T-cell (primary cell): ENCODE measurements around the gene IGLON5. TPM values are rescaled to one million over a fixed set of nuclear protein-coding genes. Genes with fewer than 3 reads are reported as not detected.

Experiments
- ATAC-seq, 4 experiments: fragments of 200-7000 bp in 3 of 4; fragments of 150-1000 bp in 1 of 4; cut with Tn5 transposase; replicated peaks in 1 of 4; 1 replicate in 3 of 4; 2 replicates in 1 of 4; pipeline ENCODE4 v1.10.0; 2021; ENCODE audit warnings: moderate library complexity in 3 of 4, mild to moderate bottlenecking in 2 of 4, moderate number of reproducible peaks in 1 of 4
- CTCF ChIA-PET, 2 donors: fragments of 300-600 bp; sonication (Branson Sonifier 250); formaldehyde crosslinking; loops; one replicate each; lab custom pipeline; 2022; ENCODE audit warnings: antibody characterized with exemption in 2 of 2; lab: Charles Lee
- POLR2A ChIA-PET, 2 donors: fragments of 300-600 bp; sonication (Branson Sonifier 250); formaldehyde crosslinking; loops; one replicate each; lab custom pipeline; 2022; ENCODE audit warnings: antibody characterized with exemption in 2 of 2; lab: Charles Lee
- DNase-seq, 35 experiments: peaks; one replicate each; pipeline versions ENCODE4 v3.0.0 to v3.0.0-alpha.2; 2013 to 2023
- H3K27ac ChIP-seq: one replicate; pipeline ENCODE4 v1.5.1; 2013; ENCODE audit warnings: low read length
- H3K27me3 ChIP-seq, 2 experiments: replicated peaks in 1 of 2; 1 replicate in 1 of 2; 2 replicates in 1 of 2; pipeline versions ENCODE4 v1.6.1 to v1.7.0; 2013; ENCODE audit warnings: low read length in 1 of 2, mixed read lengths in 1 of 2; ENCODE audit not compliant: control insufficient read depth in 2 of 2, insufficient read depth in 2 of 2; ENCODE audit errors: extremely low read depth in 1 of 2
- H3K36me3 ChIP-seq, 2 donors: 1 replicate in 1 of 2; 2 replicates in 1 of 2; pipeline versions ENCODE4 v1.6.1 to v1.7.0; 2013; ENCODE audit warnings: low read length in 1 of 2; ENCODE audit not compliant: control insufficient read depth in 2 of 2, insufficient read depth in 1 of 2; ENCODE audit errors: extremely low read depth in 1 of 2
- H3K4me1 ChIP-seq, 2 experiments: 1 replicate in 1 of 2; 2 replicates in 1 of 2; pipeline versions ENCODE4 v1.6.1 to v1.7.0; 2013; ENCODE audit warnings: low read length in 2 of 2, mixed read lengths in 1 of 2; ENCODE audit not compliant: insufficient read depth in 2 of 2, control insufficient read depth in 1 of 2; ENCODE audit errors: extremely low read depth in 1 of 2
- H3K4me3 ChIP-seq, 2 donors: 1 replicate in 1 of 2; 2 replicates in 1 of 2; pipeline versions ENCODE4 v1.5.1 to v1.7.0; 2013; ENCODE audit warnings: mild to moderate bottlenecking in 2 of 2, low read length in 1 of 2, moderate library complexity in 1 of 2; ENCODE audit not compliant: control insufficient read depth in 1 of 2; ENCODE audit errors: extremely low read depth in 1 of 2
- H3K9me3 ChIP-seq: 2 replicates; pipeline ENCODE4 v1.7.0; 2013
- H3K27ac Mint-ChIP-seq, 2 donors: one replicate each; pipeline ENCODE4 v1.8.0; 2020 to 2021; ENCODE audit warnings: mild to moderate bottlenecking in 2 of 2, mixed read lengths in 2 of 2
- H3K27me3 Mint-ChIP-seq, 2 donors: one replicate each; pipeline ENCODE4 v1.8.0; 2021 to 2022; ENCODE audit warnings: mixed read lengths in 2 of 2
- H3K36me3 Mint-ChIP-seq: one replicate; pipeline ENCODE4 v1.8.0; 2021; ENCODE audit warnings: mixed read lengths
- H3K4me1 Mint-ChIP-seq, 3 donors: one replicate each; pipeline ENCODE4 v1.8.0; 2020 to 2022; ENCODE audit warnings: mixed read lengths in 3 of 3, mild to moderate bottlenecking in 1 of 3
- H3K4me3 Mint-ChIP-seq, 3 donors: one replicate each; pipeline ENCODE4 v1.8.0; 2020 to 2022; ENCODE audit warnings: mild to moderate bottlenecking in 3 of 3, mixed read lengths in 3 of 3, moderate library complexity in 3 of 3
- H3K9me3 Mint-ChIP-seq, 3 donors: one replicate each; pipeline ENCODE4 v1.8.0; 2020 to 2022; ENCODE audit warnings: mixed read lengths in 3 of 3
- WGBS: methylation state at CpG from one replicate; pipeline ENCODE4 v1.1.5; 2013; ENCODE audit warnings: missing lambda C conversion rate; ENCODE audit not compliant: insufficient coverage; 5-methylcytosine and 5-hydroxymethylcytosine counted together
- total RNA-seq, 35 experiments: library from RNA in 6 of 35; stranded (reverse) in 6 of 35; fragments of 120-200 nt in 1 of 35; gene quantifications; one replicate each; pipeline versions ENCODE4 v1.2.1 to v1.2.4 and lab custom pipeline; 2013 to 2026

IGLON5 gene
- total RNA-seq, 5 donors from 2014 or later (not counting 1 experiment from before 2014, with no cell fraction given) = 0.10 TPM; not detected in 4

GRCh38 chr19:51365211-51365964 is 53.9 kb downstream of the IGLON5 start:
- H3K27ac ChIP-seq = peak overlapping the region; percentile 76
- peak in 5 of 35 experiments; percentile 8 to 52 (median 16) for DNase-seq
- Mint-ChIP-seq H3K27me3 (no peaks in the 10 kb centered on the region), H3K4me1 (peaks cover 51 to 66% (median 62%) of the 10 kb centered on the region in 3 donors), H3K27ac (peak overlapping the region; percentile 93 to 97), H3K9me3 (no peaks in the 10 kb centered on the region), H3K36me3 (no peaks in the 10 kb centered on the region), H3K4me3 (peak overlapping the region; percentile 96 to 98 (median 96))
- peak in 3 of 4 experiments; percentile 11 to 26 (median 12) for ATAC-seq
- H3K36me3 ChIP-seq = no peaks in the 10 kb centered on the region
- no peaks in the 10 kb centered on the region for H3K9me3 ChIP-seq
- peaks cover 4 to 71% of the 10 kb centered on the region in 2 experiments for H3K4me1 ChIP-seq
- peak overlapping the region; percentile 87 for H3K4me3 ChIP-seq
- H3K27me3 ChIP-seq = no peaks in the 10 kb centered on the region
- 56% methylated on average over 7 of the region's 10 CpGs for WGBS
- POLR2A ChIA-PET = no interaction called here
- CTCF ChIA-PET = interaction anchor here in 1 of 2 donors (1.6 kb wide), 1 partner anchor 26 kb away, joined by 4 read pairs; no protein-coding TSS in a partner anchor

DNA sequence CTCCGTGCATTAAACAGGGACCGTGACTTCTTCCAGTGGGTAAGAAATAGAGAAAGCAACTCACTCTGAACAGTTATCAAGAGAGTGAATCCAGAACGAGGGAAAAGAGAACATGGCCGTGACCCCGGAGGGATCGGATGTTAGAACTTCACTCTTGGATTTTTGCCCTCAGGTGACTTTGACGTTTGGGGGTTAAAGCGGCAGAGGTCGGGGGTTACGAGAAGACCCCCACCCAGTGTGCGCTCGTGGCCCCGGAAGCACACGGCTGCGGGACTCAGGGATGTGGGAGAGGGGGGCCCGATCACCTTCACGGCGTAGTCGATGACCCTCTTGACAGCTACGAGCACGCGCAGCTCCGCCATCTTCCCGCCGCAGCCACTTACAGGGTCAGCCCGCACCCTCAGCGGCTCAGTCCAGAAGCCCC is 54.5 kb downstream of the IGLON5 start, which contains the start of gene ETFB:
Gene ETFB, minus strand, starts transcription at position 424 of the 424 bp plus-strand sequence. Its CDS starts 62 bp downstream, at position 362.
- peaks cover 53 to 72% (median 65%) of the 10 kb centered on the region in 3 donors for H3K4me1 Mint-ChIP-seq
- Histone ChIP-seq H3K27ac (peak within 1 kb of the TSS; percentile 76), H3K36me3 (no peaks in the 10 kb centered on the region), H3K9me3 (no peaks in the 10 kb centered on the region), H3K4me3 (peak within 1 kb of the TSS; percentile 87), H3K4me1 (peaks cover 4 to 77% of the 10 kb centered on the region in 2 experiments), H3K27me3 (no peaks in the 10 kb centered on the region)
- ChIA-PET POLR2A (no interaction called here), CTCF (interaction anchor here in 1 of 2 donors (1.6 kb wide), 1 partner anchor 27 kb away, joined by 4 read pairs; no protein-coding TSS in a partner anchor)
- H3K4me3 Mint-ChIP-seq = peak within 1 kb of the TSS; percentile 96 to 98 (median 96)
- DNase-seq (peak in 1 of 35 experiments; percentile 12), ATAC-seq (no peak)
- no peaks in the 10 kb centered on the region for H3K27me3 Mint-ChIP-seq
- H3K27ac Mint-ChIP-seq = peak within 1 kb of the TSS; percentile 93 to 97
- H3K9me3 Mint-ChIP-seq = no peaks in the 10 kb centered on the region
- H3K36me3 Mint-ChIP-seq = no peaks in the 10 kb centered on the region
- 0% methylated on average over 20 of the region's 27 CpGs for WGBS

GRCh38 chr19:51366389-51367254 is 55.2 kb downstream of the IGLON5 start:
- H3K36me3 ChIP-seq = no peaks in the 10 kb centered on the region
- Mint-ChIP-seq H3K4me1 (peaks cover 60 to 78% (median 71%) of the 10 kb centered on the region in 3 donors), H3K9me3 (no peaks in the 10 kb centered on the region), H3K27me3 (no peaks in the 10 kb centered on the region), H3K4me3 (peak overlapping the region; percentile 96 to 98 (median 96)), H3K27ac (peak overlapping the region; percentile 93 to 97), H3K36me3 (no peaks in the 10 kb centered on the region)
- H3K27me3 ChIP-seq = no peaks in the 10 kb centered on the region
- H3K27ac ChIP-seq = peak overlapping the region; percentile 76
- peak overlapping the region; percentile 87 for H3K4me3 ChIP-seq
- CTCF ChIA-PET = interaction anchor here in 1 of 2 donors (1.4 kb wide), 1 partner anchor 29 kb away, joined by 4 read pairs; no protein-coding TSS in a partner anchor
- POLR2A ChIA-PET = no interaction called here
- ATAC-seq (peak; percentile 64 to 72 (median 66)), DNase-seq (peak; percentile 75 to 93 (median 88))
- H3K9me3 ChIP-seq = no peaks in the 10 kb centered on the region
- WGBS = 0% methylated on average over 40 of the region's 54 CpGs
- H3K4me1 ChIP-seq = peaks cover 4 to 83% of the 10 kb centered on the region in 2 experiments

- Histone ChIP-seq H3K27ac (peak overlapping the region; percentile 76), H3K36me3 (no peaks in the 10 kb centered on the region), H3K4me3 (peak overlapping the region; percentile 87), H3K27me3 (no peaks in the 10 kb centered on the region), H3K4me1 (peaks cover 8 to 87% of the 10 kb centered on the region in 2 experiments), H3K9me3 (no peaks in the 10 kb centered on the region)
- peak in 2 of 35 experiments; percentile 21 to 50 for DNase-seq
- H3K36me3 Mint-ChIP-seq = no peaks in the 10 kb centered on the region
- H3K4me3 Mint-ChIP-seq = peak overlapping the region; percentile 96 to 98 (median 96)
- WGBS = 0% methylated on average over 9 of the region's 15 CpGs
- POLR2A ChIA-PET = no interaction called here
- peak overlapping the region; percentile 93 to 97 for H3K27ac Mint-ChIP-seq
- CTCF ChIA-PET = interaction anchor here in 1 of 2 donors (0.7 to 1.4 kb wide), 3 partner anchors 12 to 28 kb away, joined by 4 to 5 read pairs (median 5); no protein-coding TSS in a partner anchor
- ATAC-seq = no peak
- peaks cover 64 to 79% (median 74%) of the 10 kb centered on the region in 3 donors for H3K4me1 Mint-ChIP-seq
- no peaks in the 10 kb centered on the region for H3K9me3 Mint-ChIP-seq
- no peaks in the 10 kb centered on the region for H3K27me3 Mint-ChIP-seq
Measured at GRCh38 chr19:51367255-51367564, 55.8 kb downstream of the IGLON5 start.

DNA sequence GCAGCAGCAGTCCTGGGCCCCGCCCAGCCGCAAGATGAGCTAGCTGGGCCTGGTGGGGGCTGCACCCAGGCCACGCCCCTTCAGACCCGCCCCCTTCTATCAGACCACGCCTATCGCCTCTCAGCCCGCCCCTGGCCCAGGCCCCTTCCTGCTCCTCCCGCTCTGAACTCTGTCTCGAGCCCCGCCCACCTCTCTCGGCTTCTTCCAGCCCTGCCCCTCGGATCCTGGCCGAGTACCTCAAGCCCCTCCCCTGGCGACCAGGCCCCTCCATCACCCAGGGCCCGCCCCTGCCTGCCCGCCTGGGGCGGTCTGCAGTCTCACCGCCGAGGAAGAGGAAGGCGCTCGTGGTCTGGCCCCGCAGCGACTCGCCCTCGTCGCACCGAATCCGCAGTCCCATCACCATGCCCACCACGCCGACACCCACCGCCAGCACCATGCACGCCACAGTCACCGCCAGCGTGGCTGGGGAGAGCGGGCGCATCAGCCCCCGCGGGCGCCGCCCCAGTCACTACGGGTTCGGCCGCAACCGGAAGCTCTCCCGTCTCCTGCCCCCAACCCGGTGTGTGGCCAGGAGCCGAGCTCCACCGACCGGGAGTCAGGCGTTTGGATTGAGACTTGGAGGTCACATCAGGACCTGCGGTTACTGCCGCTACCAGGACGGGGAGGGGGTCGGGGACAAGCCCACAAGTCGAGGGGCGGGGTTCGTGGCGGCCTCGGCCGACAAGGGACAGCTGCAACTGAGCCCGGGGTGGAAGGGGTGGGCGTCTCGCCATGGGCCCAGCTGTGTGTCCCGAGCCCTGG is 56.3 kb downstream of the IGLON5 start:
- H3K4me3 ChIP-seq = peak overlapping the region; percentile 87
- Mint-ChIP-seq H3K36me3 (no peaks in the 10 kb centered on the region), H3K4me3 (peak overlapping the region; percentile 96 to 98 (median 96)), H3K9me3 (no peaks in the 10 kb centered on the region), H3K27me3 (no peaks in the 10 kb centered on the region), H3K4me1 (peaks cover 66 to 79% (median 75%) of the 10 kb centered on the region in 3 donors), H3K27ac (peak overlapping the region; percentile 93 to 97)
- ChIA-PET CTCF (interaction anchor here in 1 of 2 donors (0.7 to 1.4 kb wide), 3 partner anchors 13 to 28 kb away, joined by 4 to 5 read pairs (median 5); no protein-coding TSS in a partner anchor), POLR2A (no interaction called here)
- no peaks in the 10 kb centered on the region for H3K27me3 ChIP-seq
- no peaks in the 10 kb centered on the region for H3K36me3 ChIP-seq
- H3K9me3 ChIP-seq = no peaks in the 10 kb centered on the region
- peaks cover 12 to 87% of the 10 kb centered on the region in 2 experiments for H3K4me1 ChIP-seq
- ATAC-seq = peak; percentile 77 to 83 (median 80)
- DNase-seq = peak; percentile 72 to 98 (median 87)
- WGBS = 1% methylated on average over 62 of the region's 64 CpGs
- peak overlapping the region; percentile 76 for H3K27ac ChIP-seq
